Effector memory CD4-positive, alpha-beta T cell (primary cell): Measurements from ENCODE around the gene EIF4EBP3.

Experiments used
- DNase-seq, 3 donors: peaks; one replicate each; pipeline ENCODE4 v3.0.0-alpha.2; 2020
- H3K27ac ChIP-seq: 2 replicates; pipeline ENCODE4 v1.7.0; 2013; ENCODE audit warnings: mild to moderate bottlenecking, low read length, moderate library complexity; ENCODE audit not compliant: insufficient read depth, poor library complexity, severe bottlenecking
- H3K27me3 ChIP-seq: replicated peaks from 2 replicates; pipeline ENCODE4 v1.7.0; 2013; ENCODE audit warnings: mild to moderate bottlenecking, low read length; ENCODE audit not compliant: insufficient read depth, control insufficient read depth, poor library complexity, severe bottlenecking
- H3K36me3 ChIP-seq: 2 replicates; pipeline ENCODE4 v1.7.0; 2013; ENCODE audit warnings: mild to moderate bottlenecking, low read length, moderate library complexity; ENCODE audit not compliant: control insufficient read depth, insufficient read depth
- H3K4me1 ChIP-seq: 2 replicates; pipeline ENCODE4 v1.7.0; 2013; ENCODE audit warnings: low read length, mild to moderate bottlenecking; ENCODE audit not compliant: control insufficient read depth, insufficient read depth, poor library complexity, severe bottlenecking
- H3K4me3 ChIP-seq: 2 replicates; pipeline ENCODE4 v1.7.0; 2013; ENCODE audit warnings: low read length, low read depth, mild to moderate bottlenecking; ENCODE audit not compliant: insufficient read depth, poor library complexity, severe bottlenecking
- H3K9me3 ChIP-seq: 2 replicates; pipeline ENCODE4 v1.7.0; 2013; ENCODE audit warnings: mild to moderate bottlenecking, low read length, moderate library complexity; ENCODE audit not compliant: control insufficient read depth

Gene EIF4EBP3

GRCh38 chr5:140594169-140594568 lies 46.7 kb downstream of the EIF4EBP3 start:
- H3K36me3 ChIP-seq = no peaks in the 10 kb centered on the region
- no peak for DNase-seq
- no peak overlapping the region for H3K4me3 ChIP-seq
- H3K4me1 ChIP-seq = no peaks in the 10 kb centered on the region
- H3K9me3 ChIP-seq = no peaks in the 10 kb centered on the region
- no peak overlapping the region for H3K27ac ChIP-seq
- H3K27me3 ChIP-seq = no peaks in the 10 kb centered on the region

- H3K27me3 ChIP-seq = no peaks in the 10 kb centered on the region
- H3K27ac ChIP-seq = no peak overlapping the region
- no peak overlapping the region for H3K4me3 ChIP-seq
- no peak for DNase-seq
- H3K4me1 ChIP-seq = no peaks in the 10 kb centered on the region
- no peaks in the 10 kb centered on the region for H3K9me3 ChIP-seq
- H3K36me3 ChIP-seq = no peaks in the 10 kb centered on the region
These were observed 48.3 kb downstream of the EIF4EBP3 start for GRCh38 chr5:140595538-140596300.

- Histone ChIP-seq H3K9me3 (no peaks in the 10 kb centered on the region), H3K36me3 (no peaks in the 10 kb centered on the region), H3K4me3 (no peak overlapping the region), H3K27ac (no peak overlapping the region), H3K4me1 (no peaks in the 10 kb centered on the region), H3K27me3 (no peaks in the 10 kb centered on the region)
- no peak for DNase-seq
These were observed 48.9 kb downstream of the EIF4EBP3 start for GRCh38 chr5:140596321-140596741.

DNA sequence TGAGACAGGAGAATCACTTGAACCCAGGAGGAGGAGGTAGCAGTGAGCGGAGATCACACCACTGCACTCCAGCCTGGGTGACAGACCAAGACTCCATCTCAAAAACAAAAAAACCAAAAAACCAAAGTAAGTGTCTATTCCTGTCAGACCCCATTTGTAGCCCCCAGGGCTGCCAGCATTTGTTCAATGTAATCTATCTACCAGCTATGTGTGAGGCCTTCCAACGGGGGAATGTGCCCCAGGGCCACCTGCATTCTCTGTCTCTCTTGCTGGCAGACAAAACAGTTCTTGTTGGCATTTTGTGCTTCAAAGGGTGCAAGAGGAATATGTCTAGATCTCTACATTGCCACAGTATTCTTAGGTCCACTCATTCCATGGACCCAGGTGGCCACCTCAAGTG lies 51.4 kb downstream of the EIF4EBP3 start:
- no peak for DNase-seq
- Histone ChIP-seq H3K9me3 (no peaks in the 10 kb centered on the region), H3K4me3 (no peak overlapping the region), H3K27me3 (no peaks in the 10 kb centered on the region), H3K27ac (no peak overlapping the region), H3K36me3 (no peaks in the 10 kb centered on the region), H3K4me1 (no peaks in the 10 kb centered on the region)
